H9 (cell line): ENCODE measurements around the gene IMMP2L. TPM values are rescaled to one million over a fixed set of nuclear protein-coding genes. Genes with fewer than 3 reads are reported as not detected.

Experiments
- DNase-seq: peaks from one replicate; pipeline ENCODE4 v3.0.0-alpha.2; 2017
- H2AFZ ChIP-seq: one replicate; pipeline ENCODE4 v1.6.1; 2013; ENCODE audit warnings: mild to moderate bottlenecking, low read length, control low read depth, moderate library complexity
- H2AK5ac ChIP-seq: 2 replicates; pipeline ENCODE4 v1.6.1; 2013; ENCODE audit warnings: low read length, control low read depth, mixed read lengths; ENCODE audit not compliant: insufficient read length
- H2BK120ac ChIP-seq: one replicate; pipeline ENCODE4 v1.6.1; 2013; ENCODE audit warnings: low read depth, mild to moderate bottlenecking, low read length, control low read depth, inconsistent platforms; ENCODE audit not compliant: poor library complexity, severe bottlenecking
- H2BK12ac ChIP-seq: 2 replicates; pipeline ENCODE4 v1.6.1; 2013; ENCODE audit warnings: low read length, control low read depth, mixed read lengths, low read depth; ENCODE audit not compliant: insufficient read length
- H2BK15ac ChIP-seq: 2 replicates; pipeline ENCODE4 v1.6.1; 2013; ENCODE audit warnings: low read depth, low read length, control low read depth
- H2BK20ac ChIP-seq: one replicate; pipeline ENCODE4 v1.6.1; 2013; ENCODE audit warnings: low read depth, mild to moderate bottlenecking, low read length, control low read depth, inconsistent platforms; ENCODE audit not compliant: poor library complexity, severe bottlenecking
- H2BK5ac ChIP-seq: 2 replicates; pipeline ENCODE4 v1.6.1; 2013; ENCODE audit warnings: low read length, control low read depth, mixed read lengths; ENCODE audit not compliant: insufficient read length
- H3K14ac ChIP-seq: 2 replicates; pipeline ENCODE4 v1.6.1; 2013; ENCODE audit warnings: low read length, control low read depth; ENCODE audit not compliant: insufficient read depth
- H3K18ac ChIP-seq: 2 replicates; pipeline ENCODE4 v1.6.1; 2013; ENCODE audit warnings: low read depth, mild to moderate bottlenecking, mixed read lengths, low read length, control low read depth; ENCODE audit not compliant: insufficient read length
- H3K23ac ChIP-seq: 2 replicates; pipeline ENCODE4 v1.6.1; 2013; ENCODE audit warnings: low read length, control low read depth, mixed read lengths, low read depth; ENCODE audit not compliant: insufficient read length
- H3K23me2 ChIP-seq: 2 replicates; pipeline ENCODE4 v1.6.1; 2013; ENCODE audit warnings: low read depth, mild to moderate bottlenecking, mixed read lengths, low read length, control low read depth; ENCODE audit not compliant: insufficient read length, poor library complexity, severe bottlenecking
- H3K27ac ChIP-seq: 2 replicates; pipeline ENCODE4 v1.5.1; 2013; ENCODE audit warnings: low read length, control low read depth, mixed read lengths, low read depth; ENCODE audit not compliant: insufficient read length
- H3K27me3 ChIP-seq: 2 replicates; pipeline ENCODE4 v1.6.1; 2013; ENCODE audit warnings: low read length, control low read depth, inconsistent platforms; ENCODE audit not compliant: insufficient read depth
- H3K4ac ChIP-seq: 2 replicates; pipeline ENCODE4 v1.6.1; 2013; ENCODE audit warnings: low read depth, mild to moderate bottlenecking, control low read depth, inconsistent platforms, low read length, moderate library complexity
- H3K4me1 ChIP-seq: 2 replicates; pipeline ENCODE4 v1.6.1; 2013; ENCODE audit warnings: low read length, control low read depth, inconsistent platforms; ENCODE audit not compliant: insufficient read depth
- H3K4me2 ChIP-seq: 2 replicates; pipeline ENCODE4 v1.6.1; 2013; ENCODE audit warnings: low read length, control low read depth, mixed read lengths; ENCODE audit not compliant: insufficient read length, insufficient read depth
- H3K56ac ChIP-seq: 2 replicates; pipeline ENCODE4 v1.6.1; 2013; ENCODE audit warnings: low read depth, mild to moderate bottlenecking, mixed read lengths, low read length, control low read depth; ENCODE audit not compliant: insufficient read length
- H3K79me1 ChIP-seq: 2 replicates; pipeline ENCODE4 v1.6.1; 2013; ENCODE audit warnings: low read depth, mild to moderate bottlenecking, moderate library complexity, low read length, control low read depth, inconsistent platforms; ENCODE audit not compliant: insufficient read depth, poor library complexity, severe bottlenecking
- H3K79me2 ChIP-seq: 2 replicates; pipeline ENCODE4 v1.6.1; 2013; ENCODE audit warnings: low read length, control low read depth, inconsistent platforms; ENCODE audit not compliant: insufficient read depth
- H3K9ac ChIP-seq: 2 replicates; pipeline ENCODE4 v1.6.1; 2013; ENCODE audit warnings: low read length, control low read depth, mixed read lengths; ENCODE audit not compliant: insufficient read length; ENCODE audit errors: extremely low read depth
- H3K9me3 ChIP-seq: one replicate; pipeline ENCODE4 v1.6.1; 2013; ENCODE audit warnings: low read depth, low read length, inconsistent platforms; ENCODE audit not compliant: control insufficient read depth
- H3T11ph ChIP-seq: one replicate; pipeline ENCODE4 v1.6.1; 2013; ENCODE audit warnings: mild to moderate bottlenecking, low read length, control low read depth, inconsistent platforms
- H4K20me1 ChIP-seq: one replicate; pipeline ENCODE4 v1.6.1; 2013; ENCODE audit not compliant: control insufficient read depth, insufficient read length, insufficient read depth
- H4K5ac ChIP-seq: 2 replicates; pipeline ENCODE4 v1.6.1; 2013; ENCODE audit warnings: low read depth, mild to moderate bottlenecking, mixed read lengths, low read length, control low read depth; ENCODE audit not compliant: insufficient read length
- H4K8ac ChIP-seq: replicated peaks from 2 replicates; pipeline ENCODE4 v1.6.1; 2013; ENCODE audit warnings: low read length, control low read depth, mixed read lengths, low read depth; ENCODE audit not compliant: insufficient read length
- H4K91ac ChIP-seq: 2 replicates; pipeline ENCODE4 v1.6.1; 2013; ENCODE audit warnings: low read depth, mild to moderate bottlenecking, moderate library complexity, mixed read lengths, low read length, control low read depth; ENCODE audit not compliant: insufficient read length
- H3K27ac Mint-ChIP-seq, 3 experiments: 2 replicates in 2 of 3; 3 replicates in 1 of 3; pipeline ENCODE4 v1.8.0; 2020 to 2021; ENCODE audit warnings: mixed read lengths in 3 of 3, mild to moderate bottlenecking in 1 of 3, moderate library complexity in 1 of 3
- H3K27me3 Mint-ChIP-seq: 2 replicates; pipeline ENCODE4 v1.8.0; 2021; ENCODE audit warnings: low read depth, mild to moderate bottlenecking, moderate library complexity, mixed read lengths
- H3K36me3 Mint-ChIP-seq, 3 experiments: 2 replicates in 2 of 3; 3 replicates in 1 of 3; pipeline ENCODE4 v1.8.0; 2020 to 2021; ENCODE audit warnings: low read depth in 3 of 3, mixed read lengths in 3 of 3; ENCODE audit not compliant: insufficient read depth in 1 of 3
- H3K4me1 Mint-ChIP-seq, 2 experiments: 2 replicates each; pipeline ENCODE4 v1.8.0; 2020; ENCODE audit warnings: mixed read lengths in 2 of 2
- H3K4me3 Mint-ChIP-seq, 2 experiments: 2 replicates in 1 of 2; 3 replicates in 1 of 2; pipeline ENCODE4 v1.8.0; 2020 to 2021; ENCODE audit warnings: mild to moderate bottlenecking in 2 of 2, mixed read lengths in 2 of 2, moderate library complexity in 1 of 2
- H3K9me3 Mint-ChIP-seq, 2 experiments: 2 replicates in 1 of 2; 3 replicates in 1 of 2; pipeline ENCODE4 v1.8.0; 2020; ENCODE audit warnings: mild to moderate bottlenecking in 2 of 2, mixed read lengths in 2 of 2, moderate library complexity in 1 of 2
- CTCF ChIP-seq: fragments of 200-600 bp; sonication (generic); conservative IDR thresholded peaks from 3 replicates; pipeline ENCODE4 v1.8.0; 2021; ENCODE audit warnings: antibody characterized with exemption, mild to moderate bottlenecking
- WGBS: extraction: QIAGEN DNeasy Blood & Tissue Kit; methylation state at CpG from one replicate; pipeline ENCODE4 v1.1.7; 2013; ENCODE audit warnings: missing lambda C conversion rate, low lambda C conversion rate, mixed read lengths; ENCODE audit not compliant: insufficient read length; ENCODE audit errors: extremely low coverage; 5-methylcytosine and 5-hydroxymethylcytosine counted together
- total RNA-seq: library from RNA; stranded (reverse); gene quantifications from 2 replicates; pipeline ENCODE4 v1.2.1, GENCODE V29; 2021

Gene IMMP2L
- total RNA-seq, 1 experiment from 2014 or later, result 14.7 TPM

- Histone ChIP-seq H3K4me2 (peak overlapping the region; percentile 29), H3K79me2 (no peaks in the 10 kb centered on the region), H2BK20ac (no peak overlapping the region), H3K4ac (no peak overlapping the region), H3K4me1 (peaks cover 4% of the 10 kb centered on the region), H3K9me3 (no peaks in the 10 kb centered on the region), H2BK15ac (no peak overlapping the region), H3K18ac (no peak overlapping the region), H3K14ac (no peak overlapping the region), H3K79me1 (no peaks in the 10 kb centered on the region), H4K91ac (no peak overlapping the region), H2BK12ac (no peak overlapping the region), H3K27me3 (no peaks in the 10 kb centered on the region), H2BK120ac (no peak overlapping the region), H2AFZ (no peak overlapping the region), H2AK5ac (no peak overlapping the region), H4K8ac (no peak overlapping the region), H3K27ac (peak overlapping the region; percentile 62), H2BK5ac (no peak overlapping the region), H4K5ac (no peak overlapping the region), H3K56ac (no peak overlapping the region), H3K9ac (no peak overlapping the region), H3K23me2 (no peaks in the 10 kb centered on the region), H4K20me1 (no peaks in the 10 kb centered on the region), H3T11ph (no peak overlapping the region), H3K23ac (no peak overlapping the region)
- no peak for TF ChIP-seq CTCF
- no peak for DNase-seq
- Mint-ChIP-seq H3K27ac (no peak overlapping the region), H3K27me3 (no peaks in the 10 kb centered on the region), H3K36me3 (peaks cover 0 to 4% (median 0%) of the 10 kb centered on the region in 3 experiments; a peak in 3 of 7 replicates), H3K4me3 (no peak overlapping the region), H3K4me1 (peaks cover 6% of the 10 kb centered on the region in 2 experiments; a peak in 2 of 4 replicates), H3K9me3 (peaks cover 0 to 3% of the 10 kb centered on the region in 2 experiments; a peak in 2 of 5 replicates)
- WGBS, result no CpG with 5 or more reads among the region's 1 CpG
Measured at GRCh38 chr7:110871856-110872255, 690.4 kb downstream of the IMMP2L start.
